RPMI7951 (cell line): ENCODE results near the gene PLB1. TPM values are rescaled to one million over a fixed set of nuclear protein-coding genes. Genes with fewer than 3 reads are reported as not detected.

ENCODE experiments used
- DNase-seq: peaks from one replicate; pipeline ENCODE4 v3.0.0-alpha.2; 2012; ENCODE audit warnings: low read depth
- total RNA-seq: library from RNA; depleted of rRNA; stranded (reverse); fragments of >200 nt; shearing (Covaris generic); gene quantifications from 2 replicates; pipeline ENCODE4 v1.2.3, GENCODE V29; 2014

The PLB1 gene
- total RNA-seq, 1 experiment from 2014 or later = 0.12 TPM

- no peak for DNase-seq
These were observed 146.9 kb downstream of the PLB1 start for GRCh38 chr2:28642796-28643195.

- DNase-seq = no peak
These were observed 147.5 kb downstream of the PLB1 start for GRCh38 chr2:28643327-28643726.

DNA sequence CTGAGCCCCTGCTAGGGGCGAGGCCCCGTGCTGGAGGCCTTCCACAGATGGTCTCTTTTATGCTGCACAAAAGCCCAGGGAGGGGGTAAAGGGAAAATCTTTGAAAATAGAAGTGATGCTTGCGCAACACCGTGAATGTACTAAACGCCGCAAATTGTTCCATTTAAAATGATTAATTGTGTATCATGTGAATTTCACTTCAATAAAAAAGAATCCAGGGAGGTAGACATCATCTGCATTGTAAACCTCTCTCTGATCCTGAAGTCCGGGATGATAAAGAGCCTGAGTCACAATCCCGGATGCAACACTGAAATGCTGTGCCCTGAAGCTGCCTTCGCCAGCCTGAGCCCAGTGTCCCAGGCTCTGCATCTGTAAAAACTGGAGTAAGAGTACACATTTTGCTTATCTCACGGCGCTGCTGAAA, 148.1 kb downstream of the PLB1 start:
- peak; percentile 86 for DNase-seq

DNA sequence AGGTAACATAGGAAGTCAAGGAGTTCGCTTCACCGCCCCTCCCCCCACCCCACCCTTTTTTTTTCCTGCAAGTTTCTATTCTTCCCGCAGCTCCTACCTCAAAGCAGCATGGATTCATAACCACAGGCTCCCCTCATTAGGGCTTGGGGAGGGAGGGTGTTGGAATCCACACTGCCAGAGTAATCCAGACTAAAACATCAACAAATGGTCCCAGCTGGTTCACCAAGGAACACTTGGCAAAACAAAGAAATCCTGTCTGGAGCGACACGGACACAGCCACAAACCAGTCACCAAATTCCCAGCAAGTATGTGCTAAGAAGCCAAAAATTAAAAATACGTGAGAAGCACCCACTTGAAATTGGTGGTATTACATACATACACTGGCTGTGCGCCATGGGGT, 148.9 kb downstream of the PLB1 start:
- DNase-seq = no peak

- DNase-seq = no peak
These were observed 149.7 kb downstream of the PLB1 start for GRCh38 chr2:28645553-28645952.

- no peak for DNase-seq
These were observed 151.8 kb downstream of the PLB1 start for GRCh38 chr2:28647682-28648081.

- DNase-seq = no peak
These were observed 152.3 kb downstream of the PLB1 start for GRCh38 chr2:28648147-28648546.

DNA sequence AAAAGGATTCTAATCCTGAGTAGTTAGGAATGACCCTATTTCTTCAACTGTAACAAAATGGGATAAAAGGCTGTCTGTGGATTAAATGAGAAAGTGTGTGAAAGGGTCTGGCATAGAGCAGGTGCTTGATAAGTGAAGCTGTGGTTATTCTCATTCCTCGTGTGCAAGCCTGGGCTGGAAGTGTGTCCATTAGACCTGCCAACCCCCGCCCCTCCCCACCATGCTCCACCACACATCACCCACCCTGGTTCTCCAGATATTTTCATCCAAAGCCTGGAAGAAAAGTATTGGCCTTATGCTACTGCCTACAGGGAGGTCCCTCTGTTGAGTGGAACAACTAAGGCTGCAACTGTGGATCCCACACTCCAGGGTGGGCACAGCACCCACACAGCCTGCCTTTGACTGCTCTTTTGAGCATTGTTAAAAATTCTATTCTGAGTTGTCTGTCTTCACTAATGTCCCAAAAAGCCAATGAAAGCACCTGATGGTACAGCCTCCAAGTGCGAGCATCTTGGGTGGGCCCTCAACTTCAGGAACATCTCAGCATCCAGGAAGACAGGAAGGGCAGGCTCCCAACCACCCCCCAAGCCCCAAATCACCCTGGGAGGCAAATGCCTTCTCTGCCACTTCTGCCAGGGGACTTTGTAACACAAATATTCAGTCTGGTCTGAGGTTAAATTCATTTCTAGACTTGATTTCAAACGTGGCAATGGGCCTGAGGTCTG, 153.0 kb downstream of the PLB1 start:
- no peak for DNase-seq

DNA sequence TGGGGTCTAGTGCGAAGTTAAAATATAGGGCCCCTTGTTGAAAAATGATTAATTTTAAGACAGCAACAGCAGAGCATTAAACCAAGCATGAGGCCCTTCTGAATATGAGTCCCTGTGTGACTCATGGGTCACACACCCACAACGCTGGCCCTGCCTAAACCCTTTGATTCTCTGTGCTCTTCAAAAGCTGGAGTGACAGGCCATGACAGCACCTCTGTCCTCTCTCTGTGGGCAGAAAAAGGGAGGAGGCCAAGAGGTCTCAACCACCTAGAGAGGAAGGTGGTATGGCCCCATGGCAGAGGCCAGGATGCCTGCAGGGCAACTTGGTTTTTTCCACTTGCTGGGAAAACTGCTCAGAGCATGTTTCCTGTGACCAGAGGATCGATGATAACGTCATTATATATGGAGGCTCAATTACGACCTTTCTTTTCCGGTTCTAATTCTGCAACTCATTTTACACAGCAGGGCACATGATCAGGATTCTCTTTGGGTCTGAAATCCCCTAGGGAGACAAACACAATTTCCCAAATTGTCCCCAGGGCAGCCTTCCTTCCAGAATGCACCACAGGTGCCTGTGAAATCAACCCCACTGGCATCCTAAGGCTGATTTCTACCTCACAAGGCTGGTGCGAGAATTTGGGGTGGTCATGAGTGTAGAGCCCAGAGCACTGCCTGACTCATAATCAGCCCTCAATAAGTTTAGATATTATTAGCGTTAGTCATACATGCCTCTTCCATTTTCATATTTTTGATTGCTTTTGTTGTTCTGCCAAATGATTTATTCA, 153.8 kb downstream of the PLB1 start:
- DNase-seq = peak; percentile 69

DNA sequence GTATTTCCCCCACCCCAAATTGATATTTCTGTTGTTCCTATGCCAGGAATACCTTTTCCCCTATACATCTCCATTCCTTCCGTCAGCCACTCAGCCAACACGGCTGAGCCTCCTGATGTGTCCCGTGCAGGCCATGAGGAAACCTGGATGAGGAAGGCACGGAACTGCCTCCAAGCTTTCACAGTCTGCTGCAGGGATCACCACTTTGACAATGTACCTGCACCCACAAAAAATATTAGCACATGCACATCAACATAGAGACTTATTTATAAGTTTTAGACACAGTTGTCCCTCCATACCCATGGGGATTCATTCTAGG, 154.4 kb downstream of the PLB1 start:
- DNase-seq = no peak

GRCh38 chr2:28652217-28652616, 156.4 kb downstream of the PLB1 start:
- peak; percentile 36 for DNase-seq

DNA sequence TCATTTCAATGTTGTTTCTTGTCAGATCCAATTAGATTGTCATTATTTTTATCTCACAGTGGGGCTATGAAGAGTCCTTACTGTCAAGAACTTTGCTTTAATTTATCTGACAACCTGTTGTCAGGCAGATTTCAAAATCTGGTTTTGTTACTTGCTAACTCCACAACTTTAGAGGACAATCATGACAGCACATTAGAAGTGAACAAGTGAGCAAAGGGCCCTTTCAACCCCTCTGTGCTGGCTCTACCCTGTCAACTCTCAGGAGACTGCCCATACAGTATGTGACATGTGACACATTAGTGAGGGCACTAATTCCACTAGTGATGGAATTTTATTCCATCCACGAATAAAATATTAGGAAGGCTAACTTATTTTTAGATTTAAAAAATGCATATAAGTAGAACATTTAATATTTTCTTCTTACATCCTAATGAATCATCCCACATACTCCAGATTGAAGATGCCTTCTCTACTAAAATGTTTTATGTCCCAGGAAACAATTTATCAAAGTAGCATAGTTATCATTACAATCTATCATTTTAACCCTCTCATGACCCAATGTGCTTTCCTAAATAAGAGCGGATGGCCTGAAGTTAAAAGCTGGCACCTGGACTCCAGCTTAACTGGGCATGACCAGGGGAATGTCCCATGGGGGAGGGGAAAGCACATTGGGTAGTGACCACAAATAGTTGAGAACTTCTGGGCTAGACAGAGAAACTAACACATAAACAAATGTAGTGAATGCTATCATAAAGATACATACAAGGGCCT, 158.2 kb downstream of the PLB1 start:
- no peak for DNase-seq

GRCh38 chr2:28654663-28655320, 158.9 kb downstream of the PLB1 start:
- no peak for DNase-seq

DNA sequence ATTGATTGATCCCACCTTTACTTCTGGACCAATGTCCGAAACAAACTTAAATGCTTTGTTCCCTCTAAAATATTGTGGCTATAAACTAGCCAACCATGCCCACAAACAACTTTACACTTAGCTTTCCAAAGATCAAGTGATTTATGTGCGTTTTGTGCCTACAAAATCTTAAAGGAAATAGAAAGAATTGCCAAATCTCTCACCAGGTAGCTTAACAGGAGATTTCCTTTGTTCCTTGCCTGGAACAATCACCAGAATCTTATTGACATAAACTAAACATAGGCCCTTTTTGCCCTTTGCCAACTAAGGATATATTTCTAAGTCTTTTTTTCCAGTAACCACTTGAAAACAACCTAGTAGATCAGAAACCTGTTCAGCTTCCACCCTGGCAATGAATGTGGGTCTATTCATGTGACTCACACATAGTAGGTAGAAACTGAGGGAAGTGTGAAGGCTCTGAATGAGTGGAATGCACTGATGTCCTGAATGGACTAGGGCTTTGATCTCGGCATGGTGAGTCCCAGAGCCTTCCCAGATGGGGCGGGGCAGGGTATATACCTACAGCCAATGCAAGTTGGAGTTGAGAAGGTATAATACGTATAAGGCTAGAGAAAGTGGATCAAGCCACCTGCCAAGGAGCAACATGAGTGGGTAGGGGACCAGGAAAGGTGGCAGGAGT, 161.2 kb downstream of the PLB1 start:
- DNase-seq = no peak

GRCh38 chr2:28658369-28658768, 162.5 kb downstream of the PLB1 start:
- peak; percentile 64 for DNase-seq

GRCh38 chr2:28659127-28659526, 163.3 kb downstream of the PLB1 start:
- no peak for DNase-seq

GRCh38 chr2:28661589-28662001, 165.7 kb downstream of the PLB1 start:
- DNase-seq = peak; percentile 84

- DNase-seq = no peak
These were observed 166.2 kb downstream of the PLB1 start for GRCh38 chr2:28662044-28662443.

DNA sequence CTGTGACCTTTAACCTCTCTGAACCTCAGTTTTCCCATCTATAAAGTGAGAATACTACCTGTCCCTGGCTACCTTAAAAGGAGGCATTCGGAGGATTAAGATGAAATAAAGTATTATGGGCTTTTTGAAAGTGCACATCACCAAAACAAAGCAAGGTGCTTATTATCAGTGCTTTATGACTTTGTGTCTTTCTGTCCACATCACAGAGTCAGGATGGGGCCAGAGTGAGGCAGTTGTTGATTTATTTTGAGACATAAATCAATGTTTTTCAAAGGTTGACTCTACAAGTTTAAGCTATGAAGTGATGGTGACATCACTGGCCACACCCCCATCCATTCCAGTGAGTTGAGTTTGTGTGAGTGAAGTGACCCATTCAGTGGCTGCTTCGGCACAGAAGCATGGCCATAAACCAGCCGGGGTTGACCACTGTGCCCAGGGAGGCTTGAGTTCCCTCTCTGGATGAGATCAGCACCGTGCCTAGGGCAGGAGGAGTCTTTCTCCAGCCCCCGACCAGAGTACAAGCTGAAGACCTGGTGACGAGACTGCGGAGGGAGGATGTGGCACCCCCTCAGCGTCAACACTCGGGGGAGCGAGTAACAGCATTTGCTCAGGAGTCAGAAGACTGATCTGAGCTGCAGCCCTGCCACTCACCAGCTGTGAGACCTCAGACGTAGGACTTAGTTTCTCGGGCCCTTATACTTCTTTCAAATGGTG, 166.8 kb downstream of the PLB1 start:
- DNase-seq = no peak

DNA sequence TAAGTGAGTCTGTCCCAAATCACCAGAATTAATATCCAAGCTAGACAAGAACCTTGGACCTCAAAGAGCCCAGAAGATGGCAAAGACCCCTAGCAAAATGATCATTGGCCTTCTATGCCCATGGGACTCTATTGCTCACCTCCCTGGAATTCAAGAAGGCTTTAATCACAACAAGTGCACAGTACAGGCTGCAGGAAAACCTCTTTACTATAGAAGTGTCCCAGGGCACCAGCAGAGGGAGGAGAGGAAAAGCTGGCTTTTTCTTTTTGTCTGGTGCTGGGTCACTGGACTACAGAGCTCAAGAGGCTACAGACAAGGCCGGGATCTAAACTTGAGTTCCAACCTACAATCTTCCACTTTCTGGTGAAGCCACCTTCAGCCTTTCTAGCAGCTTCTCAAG, 167.5 kb downstream of the PLB1 start:
- DNase-seq = peak; percentile 55
